GM12878 (cell line): Measurements from ENCODE around the gene ACACB. TPM values are rescaled to one million over a fixed set of nuclear protein-coding genes. Genes with fewer than 3 reads are reported as not detected.

ENCODE experiments used
- ATAC-seq: fragments of 200-7000 bp; cut with Tn5 transposase; 3 replicates; pipeline ENCODE4 v1.9.1; 2020; ENCODE audit warnings: mild to moderate bottlenecking, moderate library complexity
- BruUV-seq: library from RNA; stranded (reverse); fragments of 400-500 nt; replicated peaks from 2 replicates; lab custom pipeline; 2021; lab: Mats Ljungman, UMichigan
- CTCF ChIA-PET: fragments of 300-600 bp; sonication (Branson Sonifier 250); formaldehyde crosslinking; extraction: SDS; loops from one replicate; lab custom pipeline; 2021; ENCODE audit warnings: inconsistent platforms; lab: Yijun Ruan, JAX
- POLR2A ChIA-PET: fragments of 350-600 bp; formaldehyde crosslinking; extraction: SDS; loops from one replicate; lab custom pipeline; 2021; ENCODE audit warnings: inconsistent platforms; lab: Charles Lee
- RAD21 ChIA-PET: fragments of 300-600 bp; sonication (Branson Sonifier 250); formaldehyde crosslinking; loops from one replicate; lab custom pipeline; 2023; ENCODE audit warnings: antibody characterized with exemption; ENCODE audit not compliant: unreplicated experiment; lab: Charles Lee
- SMC1A ChIA-PET: fragments of 300-600 bp; sonication (Branson Sonifier 250); formaldehyde crosslinking; loops from one replicate; lab custom pipeline; 2023; ENCODE audit not compliant: unreplicated experiment, uncharacterized antibody; lab: Charles Lee
- DNase-seq: peaks from one replicate; pipeline ENCODE4 v3.0.0-alpha.2; 2011; ENCODE audit warnings: low read depth, low spot score
- FAIRE-seq: peaks from 3 replicates; lab custom pipeline; 2011; peaks lifted over from hg19 to GRCh38; lab: Jason Lieb, UNC
- H2AFZ ChIP-seq: 2 replicates; pipeline ENCODE4 v1.6.0; 2011; ENCODE audit warnings: low read depth, low read length, control low read depth; ENCODE audit not compliant: control insufficient read depth
- H3K27ac ChIP-seq: 2 replicates; pipeline ENCODE4 v1.5.1; 2011; ENCODE audit warnings: control low read depth; ENCODE audit not compliant: control insufficient read depth, insufficient read depth
- H3K27me3 ChIP-seq, 2 experiments: replicated peaks in 1 of 2; 2 replicates each; pipeline versions ENCODE4 v1.6.0 to v1.6.1; 2011; ENCODE audit warnings: low read length in 1 of 2; ENCODE audit not compliant: control insufficient read depth in 2 of 2, insufficient read depth in 2 of 2
- H3K36me3 ChIP-seq, 2 experiments: 2 replicates each; pipeline ENCODE4 v1.5.1; 2011; ENCODE audit warnings: low read length in 1 of 2; ENCODE audit not compliant: control insufficient read depth in 2 of 2, insufficient read depth in 2 of 2
- H3K4me1 ChIP-seq: 2 replicates; pipeline ENCODE4 v1.6.1; 2011; ENCODE audit warnings: mild to moderate bottlenecking, low read length, moderate library complexity, mixed read lengths; ENCODE audit not compliant: control insufficient read depth, insufficient read depth
- H3K4me2 ChIP-seq: 2 replicates; pipeline ENCODE4 v1.6.0; 2011; ENCODE audit warnings: control low read depth; ENCODE audit not compliant: control insufficient read depth, insufficient read depth
- H3K4me3 ChIP-seq: fragments of 200-600 bp; sonication (generic); 2 replicates; pipeline ENCODE4 v1.5.1; 2016
- H3K79me2 ChIP-seq: 2 replicates; pipeline ENCODE4 v1.6.0; 2011; ENCODE audit warnings: low read length; ENCODE audit not compliant: control insufficient read depth, insufficient read depth
- H3K9ac ChIP-seq: 2 replicates; pipeline ENCODE4 v1.8.0; 2011; ENCODE audit warnings: low read length, control low read depth, mixed read lengths; ENCODE audit not compliant: control insufficient read depth, insufficient read depth
- H3K9me3 ChIP-seq: replicated peaks from 3 replicates; pipeline ENCODE4 v1.5.1; 2011; ENCODE audit warnings: mild to moderate bottlenecking, low read length; ENCODE audit not compliant: control insufficient read depth, insufficient read depth
- H4K20me1 ChIP-seq: 2 replicates; pipeline ENCODE4 v1.6.0; 2011; ENCODE audit not compliant: control insufficient read depth, insufficient read depth
- CBFB ChIP-seq: IDR thresholded peaks from 2 replicates; pipeline ENCODE4 v1.6.1; 2016; ENCODE audit warnings: antibody characterized with exemption, low read depth
- KAT2A ChIP-seq: conservative IDR thresholded peaks from 2 replicates; pipeline ENCODE4 v1.6.1; 2011; ENCODE audit warnings: low read depth, low read length; ENCODE audit not compliant: control insufficient read depth
- KLF5 ChIP-seq: fragments of 450-650 bp; IDR thresholded peaks from 2 replicates; pipeline ENCODE4 v1.6.1; 2014; ENCODE audit warnings: mild to moderate bottlenecking; ENCODE audit not compliant: partially characterized antibody
- NRF1 ChIP-seq: conservative IDR thresholded peaks from 2 replicates; pipeline ENCODE4 v1.6.1; 2011; ENCODE audit warnings: mild to moderate bottlenecking, low read depth, low read length, improper control_type of control experiment
- WGBS: methylation state at CpG from one replicate; pipeline ENCODE4 v1.1.6; 2016; ENCODE audit warnings: low lambda C conversion rate; ENCODE audit not compliant: insufficient replicate concordance, insufficient coverage; ENCODE audit errors: missing lambda C conversion rate; 5-methylcytosine and 5-hydroxymethylcytosine counted together
- in situ Hi-C: fragments of 300-500 bp; cut with MboI; formaldehyde crosslinking; loops from 9 replicates; pipeline ENCODE4 v1.14.3; 2018; ENCODE audit warnings: mixed read lengths
- intact Hi-C: fragments of 100-400 bp; cut with micrococcal nuclease; formaldehyde crosslinking; loops from one replicate; pipeline ENCODE4 v1.14.2; 2022; ENCODE audit not compliant: unreplicated experiment
- polyA plus RNA-seq, 11 experiments: library from polyadenylated mRNA; depleted of rRNA in 4 of 11; unstranded in 6 of 11; stranded (reverse) in 5 of 11; fragments of >200 nt; fragmentation: Nextera tagmentation in 4 of 11; fragmentation: Illumina TruSeq in 1 of 11; extraction: Ambion mirVana in 4 of 11; extraction: Trizol in 1 of 11; gene quantifications; 1 replicate in 1 of 11; 2 replicates in 10 of 11; pipeline versions ENCODE4 v1.2.1 to v1.2.3, GENCODE V29; 2011 to 2016; ENCODE audit warnings: inconsistent platforms in 2 of 11, missing spikeins in 2 of 11, low read depth in 1 of 11
- total RNA-seq, 4 experiments: library from RNA; depleted of rRNA in 3 of 4; stranded (reverse); fragments of >200 nt in 3 of 4; fragmentation: Illumina TruSeq in 1 of 4; extraction: Trizol in 1 of 4; gene quantifications; 2 replicates each; pipeline versions ENCODE4 v1.2.1 to v1.2.3, GENCODE V29; 2013 to 2021
- TF ChIP-seq, protein P1 (sequence below): fragments of 450-650 bp; formaldehyde crosslinking; IDR thresholded peaks from 2 replicates; pipeline ENCODE4 v1.4.0; 2020; ENCODE audit warnings: mild to moderate bottlenecking, moderate library complexity
- TF ChIP-seq, protein P2 (sequence below): fragments of 450-650 bp; IDR thresholded peaks from 2 replicates; pipeline ENCODE4 v1.6.1; 2017; ENCODE audit warnings: low read depth, mild to moderate bottlenecking, moderate library complexity

Gene ACACB
- total and polyA plus RNA-seq, 10 of the 15 experiments (the other 5 are each of a cell fraction or from before 2014, with no cell fraction given): 0.05 to 1.9 (median 0.38) TPM; not detected in 2

DNA sequence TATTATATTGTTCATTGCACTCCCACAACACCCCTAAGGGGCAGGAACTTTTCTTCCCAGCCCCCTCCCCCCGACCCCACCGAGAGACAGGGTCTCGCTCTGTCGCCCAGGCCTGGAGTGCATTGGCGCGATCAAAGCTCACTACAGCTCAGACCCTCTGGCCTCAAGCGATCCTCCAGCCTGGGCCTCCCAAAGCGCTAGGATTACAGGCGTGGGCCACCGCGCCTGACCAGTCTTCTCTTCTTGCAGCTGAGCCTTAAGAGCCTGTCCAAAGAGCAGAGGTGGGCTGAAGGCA, 19.3 kb upstream of the ACACB start:
- no peaks in the 10 kb centered on the region for H3K27me3 ChIP-seq
- H4K20me1 ChIP-seq: no peaks in the 10 kb centered on the region
- H3K9me3 ChIP-seq: no peaks in the 10 kb centered on the region
- H3K4me2 ChIP-seq: peak overlapping the region; percentile 77
- CTCF ChIA-PET: interaction anchor here (1.4 kb wide), 1 partner anchor 15 kb away, joined by 3 read pairs; no protein-coding TSS in a partner anchor
- peaks cover 7% of the 10 kb centered on the region for H3K4me1 ChIP-seq
- DNase-seq: no peak
- H2AFZ ChIP-seq: peak overlapping the region; percentile 64
- no peak for FAIRE-seq
- in situ Hi-C loops: loop anchor here (10.0 kb wide), 2 partner anchors 432 to 462 kb away; partner anchors contain the start of gene SELPLG
- RAD21 ChIA-PET: interaction anchor here (1.4 kb wide), 1 partner anchor 130 kb away, joined by 3 read pairs; no protein-coding TSS in a partner anchor
- SMC1A ChIA-PET: no interaction called here
- TF ChIP-seq, protein P1, sequence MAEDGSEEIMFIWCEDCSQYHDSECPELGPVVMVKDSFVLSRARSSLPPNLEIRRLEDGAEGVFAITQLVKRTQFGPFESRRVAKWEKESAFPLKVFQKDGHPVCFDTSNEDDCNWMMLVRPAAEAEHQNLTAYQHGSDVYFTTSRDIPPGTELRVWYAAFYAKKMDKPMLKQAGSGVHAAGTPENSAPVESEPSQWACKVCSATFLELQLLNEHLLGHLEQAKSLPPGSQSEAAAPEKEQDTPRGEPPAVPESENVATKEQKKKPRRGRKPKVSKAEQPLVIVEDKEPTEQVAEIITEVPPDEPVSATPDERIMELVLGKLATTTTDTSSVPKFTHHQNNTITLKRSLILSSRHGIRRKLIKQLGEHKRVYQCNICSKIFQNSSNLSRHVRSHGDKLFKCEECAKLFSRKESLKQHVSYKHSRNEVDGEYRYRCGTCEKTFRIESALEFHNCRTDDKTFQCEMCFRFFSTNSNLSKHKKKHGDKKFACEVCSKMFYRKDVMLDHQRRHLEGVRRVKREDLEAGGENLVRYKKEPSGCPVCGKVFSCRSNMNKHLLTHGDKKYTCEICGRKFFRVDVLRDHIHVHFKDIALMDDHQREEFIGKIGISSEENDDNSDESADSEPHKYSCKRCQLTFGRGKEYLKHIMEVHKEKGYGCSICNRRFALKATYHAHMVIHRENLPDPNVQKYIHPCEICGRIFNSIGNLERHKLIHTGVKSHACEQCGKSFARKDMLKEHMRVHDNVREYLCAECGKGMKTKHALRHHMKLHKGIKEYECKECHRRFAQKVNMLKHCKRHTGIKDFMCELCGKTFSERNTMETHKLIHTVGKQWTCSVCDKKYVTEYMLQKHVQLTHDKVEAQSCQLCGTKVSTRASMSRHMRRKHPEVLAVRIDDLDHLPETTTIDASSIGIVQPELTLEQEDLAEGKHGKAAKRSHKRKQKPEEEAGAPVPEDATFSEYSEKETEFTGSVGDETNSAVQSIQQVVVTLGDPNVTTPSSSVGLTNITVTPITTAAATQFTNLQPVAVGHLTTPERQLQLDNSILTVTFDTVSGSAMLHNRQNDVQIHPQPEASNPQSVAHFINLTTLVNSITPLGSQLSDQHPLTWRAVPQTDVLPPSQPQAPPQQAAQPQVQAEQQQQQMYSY (CRISPR knock-in tag): no peak
- TF ChIP-seq KLF5: no peak
- TF ChIP-seq NRF1: no peak
- TF ChIP-seq, protein P2, sequence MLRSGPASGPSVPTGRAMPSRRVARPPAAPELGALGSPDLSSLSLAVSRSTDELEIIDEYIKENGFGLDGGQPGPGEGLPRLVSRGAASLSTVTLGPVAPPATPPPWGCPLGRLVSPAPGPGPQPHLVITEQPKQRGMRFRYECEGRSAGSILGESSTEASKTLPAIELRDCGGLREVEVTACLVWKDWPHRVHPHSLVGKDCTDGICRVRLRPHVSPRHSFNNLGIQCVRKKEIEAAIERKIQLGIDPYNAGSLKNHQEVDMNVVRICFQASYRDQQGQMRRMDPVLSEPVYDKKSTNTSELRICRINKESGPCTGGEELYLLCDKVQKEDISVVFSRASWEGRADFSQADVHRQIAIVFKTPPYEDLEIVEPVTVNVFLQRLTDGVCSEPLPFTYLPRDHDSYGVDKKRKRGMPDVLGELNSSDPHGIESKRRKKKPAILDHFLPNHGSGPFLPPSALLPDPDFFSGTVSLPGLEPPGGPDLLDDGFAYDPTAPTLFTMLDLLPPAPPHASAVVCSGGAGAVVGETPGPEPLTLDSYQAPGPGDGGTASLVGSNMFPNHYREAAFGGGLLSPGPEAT: no peak
- TF ChIP-seq CBFB: no peak
- TF ChIP-seq KAT2A: no peak
- TF ChIP-seq, all 136 proteins: peak for 0
- Histone ChIP-seq H3K4me3 (peak overlapping the region; percentile 81), H3K27ac (0 out of 2 replicates have a peak overlapping the region, but pooled peaks have one; percentile 6), H3K79me2 (peaks cover 27% of the 10 kb centered on the region), H3K9ac (peak overlapping the region; percentile 43; the same call in 1 of the 2 replicates), H3K36me3 (peaks cover 2 to 5% of the 10 kb centered on the region in 2 experiments; a peak in 3 of 4 replicates)
- BruUV-seq: no TSS peak
- 30% methylated on average over 11 of the region's 11 CpGs for WGBS
- POLR2A ChIA-PET: interaction anchor here (0.6 kb wide), 1 partner anchor 278 kb away, joined by 3 read pairs; no protein-coding TSS in a partner anchor
- ATAC-seq: no peak
- intact Hi-C loops: loop anchor here (10.0 kb wide), 1 partner anchor 462 kb away; the partner anchor contains the start of gene SELPLG
